H9 (cell line): ENCODE results near the gene TMEM240. TPM values are rescaled to one million over a fixed set of nuclear protein-coding genes. Genes with fewer than 3 reads are reported as not detected.

Experiments used
- DNase-seq: peaks from one replicate; pipeline ENCODE4 v3.0.0-alpha.2; 2017
- H2AFZ ChIP-seq: one replicate; pipeline ENCODE4 v1.6.1; 2013; ENCODE audit warnings: mild to moderate bottlenecking, low read length, control low read depth, moderate library complexity
- H2AK5ac ChIP-seq: 2 replicates; pipeline ENCODE4 v1.6.1; 2013; ENCODE audit warnings: low read length, control low read depth, mixed read lengths; ENCODE audit not compliant: insufficient read length
- H2BK120ac ChIP-seq: one replicate; pipeline ENCODE4 v1.6.1; 2013; ENCODE audit warnings: low read depth, mild to moderate bottlenecking, low read length, control low read depth, inconsistent platforms; ENCODE audit not compliant: poor library complexity, severe bottlenecking
- H2BK12ac ChIP-seq: 2 replicates; pipeline ENCODE4 v1.6.1; 2013; ENCODE audit warnings: low read length, control low read depth, mixed read lengths, low read depth; ENCODE audit not compliant: insufficient read length
- H2BK15ac ChIP-seq: 2 replicates; pipeline ENCODE4 v1.6.1; 2013; ENCODE audit warnings: low read depth, low read length, control low read depth
- H2BK20ac ChIP-seq: one replicate; pipeline ENCODE4 v1.6.1; 2013; ENCODE audit warnings: low read depth, mild to moderate bottlenecking, low read length, control low read depth, inconsistent platforms; ENCODE audit not compliant: poor library complexity, severe bottlenecking
- H2BK5ac ChIP-seq: 2 replicates; pipeline ENCODE4 v1.6.1; 2013; ENCODE audit warnings: low read length, control low read depth, mixed read lengths; ENCODE audit not compliant: insufficient read length
- H3K14ac ChIP-seq: 2 replicates; pipeline ENCODE4 v1.6.1; 2013; ENCODE audit warnings: low read length, control low read depth; ENCODE audit not compliant: insufficient read depth
- H3K18ac ChIP-seq: 2 replicates; pipeline ENCODE4 v1.6.1; 2013; ENCODE audit warnings: low read depth, mild to moderate bottlenecking, mixed read lengths, low read length, control low read depth; ENCODE audit not compliant: insufficient read length
- H3K23ac ChIP-seq: 2 replicates; pipeline ENCODE4 v1.6.1; 2013; ENCODE audit warnings: low read length, control low read depth, mixed read lengths, low read depth; ENCODE audit not compliant: insufficient read length
- H3K23me2 ChIP-seq: 2 replicates; pipeline ENCODE4 v1.6.1; 2013; ENCODE audit warnings: low read depth, mild to moderate bottlenecking, mixed read lengths, low read length, control low read depth; ENCODE audit not compliant: insufficient read length, poor library complexity, severe bottlenecking
- H3K27ac ChIP-seq: 2 replicates; pipeline ENCODE4 v1.5.1; 2013; ENCODE audit warnings: low read length, control low read depth, mixed read lengths, low read depth; ENCODE audit not compliant: insufficient read length
- H3K27me3 ChIP-seq: 2 replicates; pipeline ENCODE4 v1.6.1; 2013; ENCODE audit warnings: low read length, control low read depth, inconsistent platforms; ENCODE audit not compliant: insufficient read depth
- H3K4ac ChIP-seq: 2 replicates; pipeline ENCODE4 v1.6.1; 2013; ENCODE audit warnings: low read depth, mild to moderate bottlenecking, control low read depth, inconsistent platforms, low read length, moderate library complexity
- H3K4me1 ChIP-seq: 2 replicates; pipeline ENCODE4 v1.6.1; 2013; ENCODE audit warnings: low read length, control low read depth, inconsistent platforms; ENCODE audit not compliant: insufficient read depth
- H3K4me2 ChIP-seq: 2 replicates; pipeline ENCODE4 v1.6.1; 2013; ENCODE audit warnings: low read length, control low read depth, mixed read lengths; ENCODE audit not compliant: insufficient read length, insufficient read depth
- H3K56ac ChIP-seq: 2 replicates; pipeline ENCODE4 v1.6.1; 2013; ENCODE audit warnings: low read depth, mild to moderate bottlenecking, mixed read lengths, low read length, control low read depth; ENCODE audit not compliant: insufficient read length
- H3K79me1 ChIP-seq: 2 replicates; pipeline ENCODE4 v1.6.1; 2013; ENCODE audit warnings: low read depth, mild to moderate bottlenecking, moderate library complexity, low read length, control low read depth, inconsistent platforms; ENCODE audit not compliant: insufficient read depth, poor library complexity, severe bottlenecking
- H3K79me2 ChIP-seq: 2 replicates; pipeline ENCODE4 v1.6.1; 2013; ENCODE audit warnings: low read length, control low read depth, inconsistent platforms; ENCODE audit not compliant: insufficient read depth
- H3K9ac ChIP-seq: 2 replicates; pipeline ENCODE4 v1.6.1; 2013; ENCODE audit warnings: low read length, control low read depth, mixed read lengths; ENCODE audit not compliant: insufficient read length; ENCODE audit errors: extremely low read depth
- H3K9me3 ChIP-seq: one replicate; pipeline ENCODE4 v1.6.1; 2013; ENCODE audit warnings: low read depth, low read length, inconsistent platforms; ENCODE audit not compliant: control insufficient read depth
- H3T11ph ChIP-seq: one replicate; pipeline ENCODE4 v1.6.1; 2013; ENCODE audit warnings: mild to moderate bottlenecking, low read length, control low read depth, inconsistent platforms
- H4K20me1 ChIP-seq: one replicate; pipeline ENCODE4 v1.6.1; 2013; ENCODE audit not compliant: control insufficient read depth, insufficient read length, insufficient read depth
- H4K5ac ChIP-seq: 2 replicates; pipeline ENCODE4 v1.6.1; 2013; ENCODE audit warnings: low read depth, mild to moderate bottlenecking, mixed read lengths, low read length, control low read depth; ENCODE audit not compliant: insufficient read length
- H4K8ac ChIP-seq: replicated peaks from 2 replicates; pipeline ENCODE4 v1.6.1; 2013; ENCODE audit warnings: low read length, control low read depth, mixed read lengths, low read depth; ENCODE audit not compliant: insufficient read length
- H4K91ac ChIP-seq: 2 replicates; pipeline ENCODE4 v1.6.1; 2013; ENCODE audit warnings: low read depth, mild to moderate bottlenecking, moderate library complexity, mixed read lengths, low read length, control low read depth; ENCODE audit not compliant: insufficient read length
- H3K27ac Mint-ChIP-seq, 3 experiments: 2 replicates in 2 of 3; 3 replicates in 1 of 3; pipeline ENCODE4 v1.8.0; 2020 to 2021; ENCODE audit warnings: mixed read lengths in 3 of 3, mild to moderate bottlenecking in 1 of 3, moderate library complexity in 1 of 3
- H3K27me3 Mint-ChIP-seq: 2 replicates; pipeline ENCODE4 v1.8.0; 2021; ENCODE audit warnings: low read depth, mild to moderate bottlenecking, moderate library complexity, mixed read lengths
- H3K36me3 Mint-ChIP-seq, 3 experiments: 2 replicates in 2 of 3; 3 replicates in 1 of 3; pipeline ENCODE4 v1.8.0; 2020 to 2021; ENCODE audit warnings: low read depth in 3 of 3, mixed read lengths in 3 of 3; ENCODE audit not compliant: insufficient read depth in 1 of 3
- H3K4me1 Mint-ChIP-seq, 2 experiments: 2 replicates each; pipeline ENCODE4 v1.8.0; 2020; ENCODE audit warnings: mixed read lengths in 2 of 2
- H3K4me3 Mint-ChIP-seq, 2 experiments: 2 replicates in 1 of 2; 3 replicates in 1 of 2; pipeline ENCODE4 v1.8.0; 2020 to 2021; ENCODE audit warnings: mild to moderate bottlenecking in 2 of 2, mixed read lengths in 2 of 2, moderate library complexity in 1 of 2
- H3K9me3 Mint-ChIP-seq, 2 experiments: 2 replicates in 1 of 2; 3 replicates in 1 of 2; pipeline ENCODE4 v1.8.0; 2020; ENCODE audit warnings: mild to moderate bottlenecking in 2 of 2, mixed read lengths in 2 of 2, moderate library complexity in 1 of 2
- WGBS: extraction: QIAGEN DNeasy Blood & Tissue Kit; methylation state at CpG from one replicate; pipeline ENCODE4 v1.1.7; 2013; ENCODE audit warnings: missing lambda C conversion rate, low lambda C conversion rate, mixed read lengths; ENCODE audit not compliant: insufficient read length; ENCODE audit errors: extremely low coverage; 5-methylcytosine and 5-hydroxymethylcytosine counted together
- total RNA-seq: library from RNA; stranded (reverse); gene quantifications from 2 replicates; pipeline ENCODE4 v1.2.1, GENCODE V29; 2021
- TF ChIP-seq, protein P1 (sequence below): fragments of 200-600 bp; sonication (generic); conservative IDR thresholded peaks from 3 replicates; pipeline ENCODE4 v1.8.0; 2021; ENCODE audit warnings: antibody characterized with exemption, mild to moderate bottlenecking

Gene TMEM240
- total RNA-seq, 1 experiment from 2014 or later = 8.7 TPM

DNA sequence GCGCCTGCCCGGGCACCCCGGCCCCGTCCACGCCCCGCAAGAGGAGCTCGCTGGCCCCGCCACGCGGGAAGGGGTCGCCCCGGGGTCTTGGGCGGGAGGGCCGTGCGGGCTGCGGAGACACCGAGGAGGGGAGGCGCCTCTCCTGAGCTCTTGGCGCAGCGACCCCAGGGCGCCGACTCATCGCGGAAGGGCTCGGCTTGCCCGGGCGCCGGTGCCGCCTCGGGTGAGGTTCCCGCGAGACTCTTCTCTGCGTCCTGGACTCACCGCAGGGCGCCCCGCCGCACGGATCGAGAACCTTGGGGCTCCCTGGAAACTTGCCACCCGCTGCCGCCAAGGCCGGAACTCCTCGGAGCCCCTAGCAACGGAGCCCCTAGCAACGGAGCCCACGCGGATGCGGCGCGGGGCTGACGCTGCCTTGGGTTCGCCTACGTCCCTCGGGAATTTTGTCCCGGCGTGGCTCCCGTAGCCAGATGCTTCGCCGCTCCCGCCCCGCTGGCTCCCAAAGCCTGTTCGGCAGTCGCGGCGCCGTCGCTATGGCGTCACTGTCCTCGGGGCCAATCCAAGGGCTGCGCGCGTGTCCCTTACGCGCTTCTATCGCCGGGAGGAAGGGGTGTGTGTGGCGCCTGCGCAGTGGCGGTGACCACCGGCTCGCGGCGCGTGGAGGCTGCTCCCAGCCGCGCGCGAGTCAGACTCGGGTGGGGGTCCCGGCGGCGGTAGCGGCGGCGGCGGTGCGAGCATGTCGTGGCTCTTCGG, 28.7 kb downstream of the TMEM240 start, which contains the start of gene ATAD3A:
TSS of gene ATAD3A (plus strand) at position 630 of the 753 bp plus-strand sequence. CDS start at position 737, 107 bp downstream.
- Histone ChIP-seq H3K23ac (no peak within 1 kb of the TSS), H3K9me3 (no peaks in the 10 kb centered on the region), H2AFZ (no peak within 1 kb of the TSS), H4K5ac (no peak within 1 kb of the TSS), H3K18ac (peak within 1 kb of the TSS; percentile 88), H3K79me1 (no peaks in the 10 kb centered on the region), H3K4ac (no peak within 1 kb of the TSS; the same call in 1 of the 2 replicates), H2BK12ac (no peak within 1 kb of the TSS), H2AK5ac (no peak within 1 kb of the TSS), H4K8ac (no peak within 1 kb of the TSS), H3K4me2 (peak within 1 kb of the TSS; percentile 63), H2BK20ac (no peak within 1 kb of the TSS), H4K20me1 (no peaks in the 10 kb centered on the region), H3K79me2 (no peaks in the 10 kb centered on the region; the same call in 1 of the 2 replicates), H3K14ac (peak within 1 kb of the TSS; percentile 91), H2BK120ac (no peak within 1 kb of the TSS), H4K91ac (no peak within 1 kb of the TSS), H3T11ph (no peak within 1 kb of the TSS), H2BK15ac (no peak within 1 kb of the TSS), H3K27ac (peak within 1 kb of the TSS; percentile 30), H2BK5ac (no peak within 1 kb of the TSS), H3K23me2 (no peaks in the 10 kb centered on the region), H3K9ac (peak within 1 kb of the TSS; percentile 69), H3K4me1 (no peaks in the 10 kb centered on the region), H3K27me3 (no peaks in the 10 kb centered on the region), H3K56ac (no peak within 1 kb of the TSS)
- Mint-ChIP-seq H3K27me3 (no peaks in the 10 kb centered on the region), H3K4me3 (peak within 1 kb of the TSS; percentile 71 to 85), H3K4me1 (peaks cover 6 to 9% of the 10 kb centered on the region in 2 experiments), H3K9me3 (no peaks in the 10 kb centered on the region; a peak in 1 of 5 replicates), H3K36me3 (peaks cover 0 to 10% (median 4%) of the 10 kb centered on the region in 3 experiments; a peak in 3 of 7 replicates), H3K27ac (peak within 1 kb of the TSS; percentile 89 to 98 (median 92))
- TF ChIP-seq, protein P1, sequence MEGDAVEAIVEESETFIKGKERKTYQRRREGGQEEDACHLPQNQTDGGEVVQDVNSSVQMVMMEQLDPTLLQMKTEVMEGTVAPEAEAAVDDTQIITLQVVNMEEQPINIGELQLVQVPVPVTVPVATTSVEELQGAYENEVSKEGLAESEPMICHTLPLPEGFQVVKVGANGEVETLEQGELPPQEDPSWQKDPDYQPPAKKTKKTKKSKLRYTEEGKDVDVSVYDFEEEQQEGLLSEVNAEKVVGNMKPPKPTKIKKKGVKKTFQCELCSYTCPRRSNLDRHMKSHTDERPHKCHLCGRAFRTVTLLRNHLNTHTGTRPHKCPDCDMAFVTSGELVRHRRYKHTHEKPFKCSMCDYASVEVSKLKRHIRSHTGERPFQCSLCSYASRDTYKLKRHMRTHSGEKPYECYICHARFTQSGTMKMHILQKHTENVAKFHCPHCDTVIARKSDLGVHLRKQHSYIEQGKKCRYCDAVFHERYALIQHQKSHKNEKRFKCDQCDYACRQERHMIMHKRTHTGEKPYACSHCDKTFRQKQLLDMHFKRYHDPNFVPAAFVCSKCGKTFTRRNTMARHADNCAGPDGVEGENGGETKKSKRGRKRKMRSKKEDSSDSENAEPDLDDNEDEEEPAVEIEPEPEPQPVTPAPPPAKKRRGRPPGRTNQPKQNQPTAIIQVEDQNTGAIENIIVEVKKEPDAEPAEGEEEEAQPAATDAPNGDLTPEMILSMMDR = no peak
- peak; percentile 97 for DNase-seq
- WGBS = no CpG with 5 or more reads among the region's 99 CpGs
